Endodermal cell (in vitro differentiated cells): ENCODE data around the gene VCPKMT. TPM values are rescaled to one million over a fixed set of nuclear protein-coding genes. Genes with fewer than 3 reads are reported as not detected.

ENCODE experiments used
- DNase-seq: peaks from one replicate; pipeline ENCODE4 v3.0.0-alpha.2; 2017
- H3K27ac ChIP-seq: 2 replicates; pipeline ENCODE4 v1.5.1; 2013; ENCODE audit warnings: mild to moderate bottlenecking, low read depth, low read length, moderate library complexity
- H3K27me3 ChIP-seq: 2 replicates; pipeline ENCODE4 v1.6.1; 2013; ENCODE audit warnings: mild to moderate bottlenecking, low read length, moderate library complexity; ENCODE audit not compliant: insufficient read depth, control insufficient read depth, poor library complexity, severe bottlenecking
- H3K36me3 ChIP-seq: 2 replicates; pipeline ENCODE4 v1.7.0; 2013; ENCODE audit warnings: mild to moderate bottlenecking, low read length, moderate library complexity; ENCODE audit not compliant: control insufficient read depth, insufficient read depth
- H3K4me1 ChIP-seq: one replicate; pipeline ENCODE4 v1.7.0; 2013; ENCODE audit warnings: low read length; ENCODE audit not compliant: control insufficient read depth, insufficient read depth
- H3K4me3 ChIP-seq: 2 replicates; pipeline ENCODE4 v1.5.1; 2013; ENCODE audit warnings: mild to moderate bottlenecking, low read length, moderate library complexity
- H3K9ac ChIP-seq: 2 replicates; pipeline ENCODE4 v1.6.1; 2013; ENCODE audit warnings: mild to moderate bottlenecking, low read length, moderate library complexity; ENCODE audit not compliant: poor library complexity, severe bottlenecking; ENCODE audit errors: extremely low read depth
- H3K9me3 ChIP-seq: 2 replicates; pipeline ENCODE4 v1.6.1; 2013; ENCODE audit warnings: mild to moderate bottlenecking, low read length, moderate library complexity; ENCODE audit not compliant: control insufficient read depth
- H3K27ac Mint-ChIP-seq: 2 replicates; pipeline ENCODE4 v1.8.0; 2020; ENCODE audit warnings: mixed read lengths
- H3K27me3 Mint-ChIP-seq: 2 replicates; pipeline ENCODE4 v1.8.0; 2021; ENCODE audit warnings: mild to moderate bottlenecking, mixed read lengths; ENCODE audit not compliant: insufficient read depth
- H3K36me3 Mint-ChIP-seq: 2 replicates; pipeline ENCODE4 v1.8.0; 2020; ENCODE audit warnings: low read depth, mixed read lengths
- H3K4me1 Mint-ChIP-seq: 2 replicates; pipeline ENCODE4 v1.8.0; 2020; ENCODE audit warnings: mixed read lengths
- H3K4me3 Mint-ChIP-seq: 2 replicates; pipeline ENCODE4 v1.8.0; 2020; ENCODE audit warnings: mild to moderate bottlenecking, moderate library complexity, mixed read lengths
- H3K9me3 Mint-ChIP-seq: 2 replicates; pipeline ENCODE4 v1.8.0; 2020; ENCODE audit warnings: mild to moderate bottlenecking, mixed read lengths
- CTCF ChIP-seq: fragments of 200-600 bp; sonication (generic); conservative IDR thresholded peaks from 2 replicates; pipeline ENCODE4 v1.5.0; 2021; ENCODE audit warnings: antibody characterized with exemption, mild to moderate bottlenecking
- WGBS, 2 experiments: methylation state at CpG; one replicate each; pipeline versions ENCODE4 v1.1.5 to v1.1.7; 2013; ENCODE audit warnings: missing lambda C conversion rate in 2 of 2, mixed read lengths in 1 of 2; ENCODE audit not compliant: insufficient coverage in 1 of 2, insufficient read length in 1 of 2; 5-methylcytosine and 5-hydroxymethylcytosine counted together
- total RNA-seq, 2 donors: library from RNA; stranded (reverse); fragmentation: NEBNext Ultra II Directional in 1 of 2; extraction: Animal tissue kit (Norgen Biotek cat#: 25700) in 1 of 2; gene quantifications; 2 replicates in 1 of 2; 3 replicates in 1 of 2; pipeline ENCODE4 v1.2.1, GENCODE V29; 2021

The VCPKMT gene
- total RNA-seq, 2 donors from 2014 or later, result 9.6 to 13.4 TPM

GRCh38 chr14:50089208-50089607 lies 27.2 kb downstream of the VCPKMT start:
- Histone ChIP-seq H3K27me3 (no peaks in the 10 kb centered on the region), H3K36me3 (no peaks in the 10 kb centered on the region), H3K9me3 (no peaks in the 10 kb centered on the region), H3K9ac (no peak overlapping the region), H3K27ac (no peak overlapping the region), H3K4me3 (no peak overlapping the region), H3K4me1 (no peaks in the 10 kb centered on the region)
- Mint-ChIP-seq H3K27ac (no peak overlapping the region), H3K27me3 (no peaks in the 10 kb centered on the region), H3K4me3 (no peak overlapping the region), H3K9me3 (no peaks in the 10 kb centered on the region), H3K36me3 (no peaks in the 10 kb centered on the region), H3K4me1 (no peaks in the 10 kb centered on the region)
- WGBS, 2 experiments, result 91 to 96% methylated on average over 4 to 5 of the region's 5 CpGs
- no peak for DNase-seq
- TF ChIP-seq CTCF, result no peak

GRCh38 chr14:50088731-50089130 lies 27.6 kb downstream of the VCPKMT start:
- Mint-ChIP-seq H3K36me3 (no peaks in the 10 kb centered on the region), H3K27me3 (no peaks in the 10 kb centered on the region), H3K9me3 (no peaks in the 10 kb centered on the region), H3K4me3 (no peak overlapping the region), H3K27ac (no peak overlapping the region), H3K4me1 (no peaks in the 10 kb centered on the region)
- Histone ChIP-seq H3K4me1 (no peaks in the 10 kb centered on the region), H3K4me3 (no peak overlapping the region), H3K9ac (no peak overlapping the region), H3K36me3 (no peaks in the 10 kb centered on the region), H3K27ac (no peak overlapping the region), H3K27me3 (no peaks in the 10 kb centered on the region), H3K9me3 (no peaks in the 10 kb centered on the region)
- TF ChIP-seq CTCF, result no peak
- WGBS, 2 experiments, result 0 to 50% methylated on average over 1 to 2 of the region's 2 CpGs
- DNase-seq, result no peak

DNA sequence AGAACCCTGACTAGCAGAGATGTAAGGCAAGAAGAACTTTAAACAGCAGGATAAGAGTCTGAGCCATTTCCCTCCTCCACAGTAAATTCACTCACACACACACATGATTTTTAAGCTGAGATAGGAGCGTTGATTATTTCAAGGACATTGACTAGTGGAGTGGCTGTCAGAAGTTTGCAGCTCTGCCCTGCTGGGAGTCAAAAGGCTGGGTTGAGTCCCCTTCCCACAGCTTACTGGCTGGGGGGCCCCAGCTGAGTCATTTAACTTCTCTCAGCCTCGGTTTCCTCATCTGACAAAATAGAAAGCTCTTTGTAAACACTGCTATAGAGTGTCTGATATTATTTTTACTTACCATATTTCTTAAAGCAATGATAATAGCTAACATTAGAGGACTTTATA lies 28.3 kb downstream of the VCPKMT start:
- Mint-ChIP-seq H3K27me3 (no peaks in the 10 kb centered on the region), H3K4me3 (no peak overlapping the region), H3K9me3 (no peaks in the 10 kb centered on the region), H3K4me1 (no peaks in the 10 kb centered on the region), H3K36me3 (no peaks in the 10 kb centered on the region), H3K27ac (no peak overlapping the region)
- 96% methylated on average over 2 of the region's 2 CpGs; no CpG with 5 or more reads in 1 of the 2 experiments for WGBS, 2 experiments
- Histone ChIP-seq H3K4me3 (no peak overlapping the region), H3K4me1 (no peaks in the 10 kb centered on the region), H3K9me3 (no peaks in the 10 kb centered on the region), H3K9ac (no peak overlapping the region), H3K36me3 (no peaks in the 10 kb centered on the region), H3K27me3 (no peaks in the 10 kb centered on the region), H3K27ac (no peak overlapping the region)
- no peak for DNase-seq
- no peak for TF ChIP-seq CTCF
